Measurements from ENCODE around the gene BSPH1. TPM values are rescaled to one million over a fixed set of nuclear protein-coding genes. Genes with fewer than 3 reads are reported as not detected.

The BSPH1 gene, protein sequence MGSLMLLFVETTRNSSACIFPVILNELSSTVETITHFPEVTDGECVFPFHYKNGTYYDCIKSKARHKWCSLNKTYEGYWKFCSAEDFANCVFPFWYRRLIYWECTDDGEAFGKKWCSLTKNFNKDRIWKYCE
- total RNA-seq = not detected in 2 replicates

DNA sequence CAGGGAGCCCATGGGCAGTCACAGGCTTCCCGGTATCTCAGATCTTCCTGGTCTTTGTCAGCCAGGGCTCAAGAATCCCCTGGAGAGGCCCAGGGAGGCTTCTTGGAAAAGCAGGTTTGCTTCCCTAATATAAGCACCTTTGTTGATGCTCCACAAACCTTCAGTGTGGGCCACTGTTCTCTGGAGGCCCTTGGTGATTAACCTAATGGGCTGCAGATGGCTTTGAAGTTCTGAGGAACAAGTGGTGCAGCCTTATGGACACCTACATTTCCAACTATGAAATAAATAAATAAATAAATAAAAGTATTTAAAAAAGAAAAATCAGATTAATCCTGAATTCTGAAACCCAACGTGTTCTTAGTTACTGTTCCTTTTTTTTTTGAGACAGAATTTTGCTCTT lies at the start of gene BSPH1:
BSPH1 (minus strand) TSS at position 101 of the 400 bp plus-strand sequence; CDS start at position 12, 89 bp downstream.
- Mint-ChIP-seq H3K4me3 (ENCODE audit: low read depth) (no peak within 1 kb of the TSS), H3K9me3 (no peaks in the 10 kb centered on the region), H3K27ac (no peak within 1 kb of the TSS), H3K4me1 (ENCODE audit: low read depth) (no peaks in the 10 kb centered on the region), H3K36me3 (ENCODE audit: low read depth) (no peaks in the 10 kb centered on the region), H3K27me3 (ENCODE audit: low read depth) (peaks cover 4% of the 10 kb centered on the region)
- no peak for DNase-seq (ENCODE audit: low spot score)
- intact Hi-C loops (cut with micrococcal nuclease) = no loop called here

DNA sequence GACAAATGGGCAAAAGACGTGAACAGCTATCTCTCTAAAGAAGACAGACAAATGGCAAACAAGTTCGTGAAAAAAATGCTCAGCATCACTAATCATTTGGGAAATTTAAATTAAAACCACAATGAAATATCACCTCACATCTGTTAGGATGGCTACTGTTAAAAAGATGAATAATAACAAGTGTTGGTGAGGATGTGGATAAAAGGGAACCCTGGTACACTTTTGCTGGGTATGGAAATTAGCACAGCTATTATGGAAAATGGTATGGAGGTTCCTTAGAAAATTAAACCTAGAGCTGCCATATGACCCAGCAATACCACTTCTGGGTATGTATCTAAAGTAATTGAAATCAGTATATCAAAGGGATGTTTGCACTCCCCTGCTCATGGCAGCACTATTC lies 44.8 kb upstream of the BSPH1 start:
- Mint-ChIP-seq H3K36me3 (ENCODE audit: low read depth) (no peaks in the 10 kb centered on the region), H3K4me1 (ENCODE audit: low read depth) (no peaks in the 10 kb centered on the region), H3K9me3 (peaks cover 17% of the 10 kb centered on the region), H3K27me3 (ENCODE audit: low read depth) (no peaks in the 10 kb centered on the region), H3K27ac (no peak overlapping the region), H3K4me3 (ENCODE audit: low read depth) (no peak overlapping the region)
- intact Hi-C loops (cut with micrococcal nuclease) = no loop called here
- DNase-seq (ENCODE audit: low spot score) = no peak

DNA sequence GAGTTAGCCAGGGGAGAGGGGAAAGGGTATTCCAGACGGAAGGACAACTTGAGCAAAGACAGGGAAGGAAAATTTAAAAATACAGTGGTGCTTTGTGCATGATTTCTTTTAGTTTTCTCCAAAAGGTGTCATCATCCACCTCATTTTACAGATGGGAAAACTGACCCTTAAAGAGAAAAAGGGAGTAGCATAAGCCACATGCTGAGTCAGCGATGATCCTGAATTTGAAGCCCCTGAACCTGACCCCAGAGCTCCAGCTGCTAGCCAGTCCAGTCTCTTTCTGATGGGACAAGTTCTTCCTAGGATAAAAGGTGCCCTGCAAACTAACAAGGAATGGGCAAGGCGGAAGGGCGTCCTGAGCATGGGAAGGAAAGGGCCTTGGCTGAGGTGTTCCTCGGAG lies 41.6 kb upstream of the BSPH1 start:
- intact Hi-C loops (cut with micrococcal nuclease) = no loop called here
- Mint-ChIP-seq H3K36me3 (ENCODE audit: low read depth) (no peaks in the 10 kb centered on the region), H3K27me3 (ENCODE audit: low read depth) (no peaks in the 10 kb centered on the region), H3K4me1 (ENCODE audit: low read depth) (no peaks in the 10 kb centered on the region), H3K9me3 (peaks cover 17% of the 10 kb centered on the region), H3K27ac (no peak overlapping the region), H3K4me3 (ENCODE audit: low read depth) (no peak overlapping the region)
- no peak for DNase-seq (ENCODE audit: low spot score)

GRCh38 chr19:48030073-48030472 lies 38.1 kb upstream of the BSPH1 start:
- DNase-seq (ENCODE audit: low spot score) = no peak
- H3K27ac Mint-ChIP-seq = no peak overlapping the region
- no peaks in the 10 kb centered on the region for H3K4me1 Mint-ChIP-seq (ENCODE audit: low read depth)
- intact Hi-C loops (cut with micrococcal nuclease) = no loop called here
- no peaks in the 10 kb centered on the region for H3K36me3 Mint-ChIP-seq (ENCODE audit: low read depth)
- peaks cover 3% of the 10 kb centered on the region for H3K27me3 Mint-ChIP-seq (ENCODE audit: low read depth)
- H3K9me3 Mint-ChIP-seq = no peaks in the 10 kb centered on the region
- H3K4me3 Mint-ChIP-seq (ENCODE audit: low read depth) = no peak overlapping the region

DNA sequence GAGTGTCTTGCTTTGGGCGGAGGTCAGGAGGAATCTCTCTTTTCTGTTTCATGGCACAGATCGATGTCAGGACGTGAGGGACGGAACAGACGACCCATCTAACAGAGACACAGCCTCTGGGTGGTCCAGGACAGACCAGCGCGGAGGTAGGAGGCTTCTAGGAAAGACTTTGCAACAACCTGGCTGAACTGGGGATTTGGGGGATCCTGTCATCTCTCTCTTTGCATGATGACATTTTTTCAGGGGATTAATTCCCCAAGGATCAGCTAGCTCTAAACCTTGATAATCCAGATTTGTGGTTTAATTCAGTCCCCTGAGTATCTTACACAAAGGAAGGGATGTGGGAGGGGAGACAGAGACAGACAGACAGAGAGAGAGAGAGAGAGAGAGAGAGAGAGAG lies 37.5 kb upstream of the BSPH1 start:
- intact Hi-C loops (cut with micrococcal nuclease) = no loop called here
- no peak overlapping the region for H3K4me3 Mint-ChIP-seq (ENCODE audit: low read depth)
- no peaks in the 10 kb centered on the region for H3K36me3 Mint-ChIP-seq (ENCODE audit: low read depth)
- no peak for DNase-seq (ENCODE audit: low spot score)
- H3K4me1 Mint-ChIP-seq (ENCODE audit: low read depth) = no peaks in the 10 kb centered on the region
- peaks cover 3% of the 10 kb centered on the region for H3K27me3 Mint-ChIP-seq (ENCODE audit: low read depth)
- no peaks in the 10 kb centered on the region for H3K9me3 Mint-ChIP-seq
- no peak overlapping the region for H3K27ac Mint-ChIP-seq

GRCh38 chr19:48025480-48025879 lies 33.5 kb upstream of the BSPH1 start:
- Mint-ChIP-seq H3K9me3 (no peaks in the 10 kb centered on the region), H3K4me1 (ENCODE audit: low read depth) (no peaks in the 10 kb centered on the region), H3K36me3 (ENCODE audit: low read depth) (no peaks in the 10 kb centered on the region), H3K27me3 (ENCODE audit: low read depth) (peaks cover 7% of the 10 kb centered on the region), H3K27ac (no peak overlapping the region), H3K4me3 (ENCODE audit: low read depth) (no peak overlapping the region)
- intact Hi-C loops (cut with micrococcal nuclease) = no loop called here
- DNase-seq (ENCODE audit: low spot score) = no peak

DNA sequence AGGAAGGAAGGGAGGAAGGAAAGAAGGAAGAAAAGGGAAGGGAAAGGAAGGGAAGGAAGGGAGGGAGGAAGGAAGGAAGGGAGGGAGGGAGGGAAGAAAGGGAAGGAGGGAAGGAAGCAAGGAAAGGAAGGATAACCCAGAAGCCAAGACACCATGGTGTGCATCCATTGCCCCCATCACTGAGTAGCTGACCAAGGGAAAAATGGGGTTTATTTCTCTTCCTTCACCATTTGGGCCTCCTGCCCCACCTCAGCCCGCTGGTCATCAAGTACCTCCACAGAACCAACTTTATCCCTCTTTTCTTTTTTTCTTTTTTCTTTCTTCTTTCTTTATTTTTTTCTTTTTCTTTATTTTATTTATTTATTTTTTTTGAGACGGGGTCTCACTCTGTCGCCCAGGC lies 31.5 kb upstream of the BSPH1 start:
- DNase-seq (ENCODE audit: low spot score) = no peak
- no peaks in the 10 kb centered on the region for H3K36me3 Mint-ChIP-seq (ENCODE audit: low read depth)
- H3K4me3 Mint-ChIP-seq (ENCODE audit: low read depth) = no peak overlapping the region
- no peaks in the 10 kb centered on the region for H3K9me3 Mint-ChIP-seq
- H3K4me1 Mint-ChIP-seq (ENCODE audit: low read depth) = no peaks in the 10 kb centered on the region
- peaks cover 8% of the 10 kb centered on the region for H3K27me3 Mint-ChIP-seq (ENCODE audit: low read depth)
- no peak overlapping the region for H3K27ac Mint-ChIP-seq
- intact Hi-C loops (cut with micrococcal nuclease) = no loop called here

GRCh38 chr19:48023011-48023410 lies 31.0 kb upstream of the BSPH1 start:
- DNase-seq (ENCODE audit: low spot score) = no peak
- Mint-ChIP-seq H3K27ac (no peak overlapping the region), H3K36me3 (ENCODE audit: low read depth) (no peaks in the 10 kb centered on the region), H3K9me3 (no peaks in the 10 kb centered on the region), H3K4me3 (ENCODE audit: low read depth) (no peak overlapping the region), H3K27me3 (ENCODE audit: low read depth) (peaks cover 7% of the 10 kb centered on the region), H3K4me1 (ENCODE audit: low read depth) (no peaks in the 10 kb centered on the region)
- intact Hi-C loops (cut with micrococcal nuclease) = no loop called here

DNA sequence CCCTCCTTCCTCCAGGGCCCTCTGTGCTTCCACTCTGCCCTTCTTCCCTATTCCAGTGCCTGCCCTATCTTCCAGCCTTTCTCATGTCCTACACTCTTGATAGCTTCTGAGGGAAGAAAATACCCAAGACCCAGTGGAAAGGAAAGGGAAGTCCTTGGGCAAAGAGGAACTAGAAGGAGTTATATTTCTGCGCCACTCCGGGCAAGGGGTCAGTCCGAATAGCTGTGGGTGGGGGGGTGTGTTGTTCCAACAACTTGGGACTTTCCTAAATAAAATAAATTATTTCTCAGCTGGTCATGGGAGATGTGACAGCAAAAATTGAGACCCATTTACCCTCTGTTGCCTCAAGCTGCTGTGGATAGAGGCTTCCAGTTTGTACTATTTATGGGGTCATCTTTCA lies 28.7 kb upstream of the BSPH1 start:
- H3K27me3 Mint-ChIP-seq (ENCODE audit: low read depth) = peaks cover 5% of the 10 kb centered on the region
- H3K4me3 Mint-ChIP-seq (ENCODE audit: low read depth) = no peak overlapping the region
- H3K36me3 Mint-ChIP-seq (ENCODE audit: low read depth) = no peaks in the 10 kb centered on the region
- no peak overlapping the region for H3K27ac Mint-ChIP-seq
- no peaks in the 10 kb centered on the region for H3K9me3 Mint-ChIP-seq
- H3K4me1 Mint-ChIP-seq (ENCODE audit: low read depth) = no peaks in the 10 kb centered on the region
- intact Hi-C loops (cut with micrococcal nuclease) = no loop called here
- no peak for DNase-seq (ENCODE audit: low spot score)

DNA sequence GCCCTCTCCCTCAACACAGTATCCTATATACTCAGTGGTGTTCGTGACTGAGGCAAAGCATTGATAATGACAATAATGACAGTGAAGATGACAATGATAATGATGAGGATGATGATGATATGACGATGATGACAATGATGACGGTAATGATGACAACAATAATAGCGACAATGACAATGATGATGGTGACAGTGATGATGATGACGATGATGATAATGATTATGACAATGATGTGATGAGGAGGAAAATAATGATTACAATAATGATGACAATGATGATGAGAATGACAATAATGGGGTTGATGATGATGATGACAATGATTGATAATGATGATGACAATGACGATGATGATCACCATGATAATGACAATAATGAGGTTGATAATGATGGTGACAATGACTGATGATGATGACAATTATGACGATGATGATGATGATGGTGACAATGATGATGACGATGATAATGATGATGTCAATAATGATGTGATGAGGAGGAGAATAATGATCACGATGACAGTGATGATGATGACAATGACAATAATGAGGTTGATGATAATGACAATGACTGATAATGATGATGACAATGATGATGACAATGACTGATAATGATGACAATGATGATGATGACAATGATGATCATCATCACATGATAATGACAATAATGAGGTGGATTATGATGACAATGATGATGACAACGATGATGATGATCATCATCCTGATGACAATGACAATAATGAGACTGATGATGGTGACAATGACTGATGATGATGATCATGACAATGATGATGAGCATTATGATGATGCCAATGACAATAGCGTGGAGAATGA lies 19.2 kb upstream of the BSPH1 start:
- Mint-ChIP-seq H3K27ac (no peak overlapping the region), H3K4me1 (ENCODE audit: low read depth) (no peaks in the 10 kb centered on the region), H3K9me3 (no peaks in the 10 kb centered on the region), H3K36me3 (ENCODE audit: low read depth) (no peaks in the 10 kb centered on the region), H3K4me3 (ENCODE audit: low read depth) (no peak overlapping the region), H3K27me3 (ENCODE audit: low read depth) (no peaks in the 10 kb centered on the region)
- intact Hi-C loops (cut with micrococcal nuclease) = no loop called here
- no peak for DNase-seq (ENCODE audit: low spot score)

DNA sequence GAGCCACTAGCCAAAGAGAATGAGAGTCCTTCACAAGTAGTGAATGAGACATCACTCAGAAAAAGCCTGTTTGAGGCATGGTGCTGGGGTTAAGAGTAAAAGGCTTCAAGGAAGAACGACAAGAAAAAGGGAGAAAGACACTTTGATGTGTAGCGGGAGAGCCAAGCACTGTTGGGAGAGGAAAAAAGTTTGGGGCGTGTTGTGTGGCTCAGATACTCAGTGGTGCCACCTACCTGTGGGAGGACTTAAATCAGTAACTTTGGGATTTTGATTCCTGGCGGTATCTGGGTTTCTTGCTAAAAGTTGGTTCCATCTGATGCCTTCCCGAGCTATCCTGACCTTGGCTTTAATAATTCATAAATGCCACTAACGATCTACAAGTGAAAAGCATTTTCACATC lies 14.8 kb upstream of the BSPH1 start:
- DNase-seq (ENCODE audit: low spot score) = no peak
- Mint-ChIP-seq H3K4me1 (ENCODE audit: low read depth) (no peaks in the 10 kb centered on the region), H3K27me3 (ENCODE audit: low read depth) (no peaks in the 10 kb centered on the region), H3K27ac (no peak overlapping the region), H3K4me3 (ENCODE audit: low read depth) (no peak overlapping the region), H3K36me3 (ENCODE audit: low read depth) (no peaks in the 10 kb centered on the region), H3K9me3 (no peaks in the 10 kb centered on the region)
- intact Hi-C loops (cut with micrococcal nuclease) = no loop called here

DNA sequence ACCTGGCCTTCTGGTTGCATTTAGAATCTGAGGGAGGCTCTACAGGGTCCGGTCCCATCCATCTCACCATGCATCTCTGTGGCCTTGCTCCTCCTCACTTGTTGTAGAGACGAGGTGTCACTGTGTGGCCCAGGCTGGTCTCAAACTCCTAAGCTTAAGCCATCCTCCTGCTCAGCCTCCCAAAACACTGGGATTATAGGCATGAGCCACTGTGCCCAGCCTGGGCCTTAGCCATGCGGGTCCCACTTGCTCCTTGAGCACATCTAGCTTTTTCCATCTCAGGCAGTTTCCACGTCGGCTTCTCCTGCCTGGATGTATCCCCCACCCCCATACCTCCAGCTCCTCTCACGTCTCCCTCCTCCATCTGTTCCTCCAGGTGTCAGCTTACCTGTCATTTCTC lies 12.3 kb upstream of the BSPH1 start:
- DNase-seq (ENCODE audit: low spot score) = no peak
- no peak overlapping the region for H3K4me3 Mint-ChIP-seq (ENCODE audit: low read depth)
- intact Hi-C loops (cut with micrococcal nuclease) = no loop called here
- H3K36me3 Mint-ChIP-seq (ENCODE audit: low read depth) = no peaks in the 10 kb centered on the region
- no peaks in the 10 kb centered on the region for H3K27me3 Mint-ChIP-seq (ENCODE audit: low read depth)
- no peak overlapping the region for H3K27ac Mint-ChIP-seq
- H3K4me1 Mint-ChIP-seq (ENCODE audit: low read depth) = no peaks in the 10 kb centered on the region
- no peaks in the 10 kb centered on the region for H3K9me3 Mint-ChIP-seq

GRCh38 chr19:48000846-48001245 lies 8.9 kb upstream of the BSPH1 start:
- intact Hi-C loops (cut with micrococcal nuclease) = no loop called here
- Mint-ChIP-seq H3K27ac (no peak overlapping the region), H3K9me3 (no peaks in the 10 kb centered on the region), H3K27me3 (ENCODE audit: low read depth) (no peaks in the 10 kb centered on the region), H3K36me3 (ENCODE audit: low read depth) (no peaks in the 10 kb centered on the region), H3K4me3 (ENCODE audit: low read depth) (no peak overlapping the region), H3K4me1 (ENCODE audit: low read depth) (no peaks in the 10 kb centered on the region)
- DNase-seq (ENCODE audit: low spot score) = no peak

Data from activated T-helper 2 cell treated with anti-CD3 and anti-CD28 coated beads, Interferon-gamma antibody, Interleukin-2, Interleukin-4, amounts not matched to agents 10 μg/mL and 5 μg/mL and 100 μg/mL, durations not matched to agents 14 hours and 24 hours and 36 hours (primary cell).